Activated naive CD8-positive, alpha-beta T cell treated with anti-CD3 and anti-CD28 coated beads, Interleukin-2, amount 50 U/mL, for 16 hours (primary cell): Measurements from ENCODE around the gene GPBAR1.

Experiments used
- DNase-seq: peaks from one replicate; pipeline ENCODE4 v3.0.0-alpha.2; 2020; ENCODE audit warnings: low read depth, low spot score

Gene GPBAR1

GRCh38 chr2:218244204-218244603 lies 16.6 kb upstream of the GPBAR1 start:
- DNase-seq, result no peak

DNA sequence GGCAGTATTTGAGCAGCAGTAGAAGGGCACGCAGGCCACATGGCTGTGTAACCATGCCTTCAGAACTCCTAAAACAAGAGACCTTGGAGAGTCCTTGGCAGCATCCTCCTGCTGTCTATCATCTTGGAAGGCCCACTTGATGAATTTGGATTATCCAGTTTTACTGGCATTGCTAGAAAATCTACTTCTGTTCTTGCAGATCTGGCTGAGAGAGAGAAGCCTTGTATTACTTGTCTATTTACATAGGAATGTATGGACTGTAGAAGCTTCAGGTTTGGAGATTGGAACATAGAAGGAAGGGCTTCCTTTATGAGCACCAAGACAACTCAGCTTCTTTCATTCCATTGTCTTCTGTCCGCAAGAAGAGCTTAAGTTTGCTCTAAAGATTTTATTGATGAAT lies 16.1 kb upstream of the GPBAR1 start:
- DNase-seq, result no peak

DNA sequence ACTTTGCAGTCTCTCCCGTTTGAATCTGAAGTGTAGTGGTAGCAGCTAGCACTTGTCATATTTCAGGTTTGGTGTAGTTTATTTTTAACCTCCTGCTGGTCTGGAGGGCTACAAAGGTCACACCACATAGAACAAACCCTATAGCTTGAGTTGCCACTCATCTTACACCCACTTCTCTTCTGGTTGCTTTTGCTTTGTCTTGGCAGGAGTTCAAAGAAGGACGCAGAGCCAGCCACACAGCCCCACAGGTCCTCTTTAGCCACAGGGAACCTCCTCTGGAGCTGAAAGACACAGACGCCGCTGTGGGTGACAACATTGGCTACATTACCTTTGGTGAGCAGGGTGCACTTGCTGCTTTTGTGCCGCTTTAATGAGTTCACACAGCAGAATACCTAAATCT lies 15.6 kb upstream of the GPBAR1 start:
- no peak for DNase-seq

- DNase-seq, result no peak
Measured at GRCh38 chr2:218249691-218250090, 11.1 kb upstream of the GPBAR1 start.

DNA sequence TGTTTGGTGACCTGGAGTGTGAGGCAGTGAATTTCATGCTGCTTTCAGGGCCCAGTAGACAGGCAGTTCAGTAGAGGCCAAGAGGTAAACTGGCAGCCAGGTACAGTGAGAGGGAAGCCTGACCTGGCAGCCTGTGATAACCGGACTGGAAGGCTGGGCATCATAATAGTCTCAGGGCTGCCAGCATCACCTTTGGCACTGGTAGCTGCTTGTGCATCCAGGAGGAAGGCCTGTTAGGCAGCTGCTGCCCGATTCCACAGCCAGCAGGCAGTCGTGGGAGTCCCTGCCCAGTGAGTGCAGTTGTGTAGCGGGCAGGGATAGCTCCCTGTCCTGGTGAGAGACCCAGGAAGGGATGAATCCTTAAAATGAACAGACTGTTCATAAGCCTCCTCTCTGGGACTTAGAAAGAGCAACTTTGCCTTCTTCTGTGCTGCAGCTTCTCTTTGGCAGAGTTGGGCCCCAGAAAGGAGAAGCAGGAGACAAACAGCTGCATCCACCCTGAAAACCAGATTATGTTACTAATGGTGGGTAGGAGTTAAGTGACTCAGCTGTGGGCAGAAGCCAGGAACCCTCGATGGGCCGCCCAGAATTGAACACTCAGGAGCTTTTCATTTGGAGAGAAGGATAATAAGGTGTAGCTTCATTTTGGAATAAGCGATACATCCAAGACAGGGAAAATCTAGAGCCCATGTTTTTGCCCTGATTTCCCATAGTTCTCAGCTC lies 8.1 kb upstream of the GPBAR1 start:
- no peak for DNase-seq

- no peak for DNase-seq
Measured at GRCh38 chr2:218253232-218253625, 7.6 kb upstream of the GPBAR1 start.

GRCh38 chr2:218255446-218255845 lies 5.4 kb upstream of the GPBAR1 start:
- no peak for DNase-seq

DNA sequence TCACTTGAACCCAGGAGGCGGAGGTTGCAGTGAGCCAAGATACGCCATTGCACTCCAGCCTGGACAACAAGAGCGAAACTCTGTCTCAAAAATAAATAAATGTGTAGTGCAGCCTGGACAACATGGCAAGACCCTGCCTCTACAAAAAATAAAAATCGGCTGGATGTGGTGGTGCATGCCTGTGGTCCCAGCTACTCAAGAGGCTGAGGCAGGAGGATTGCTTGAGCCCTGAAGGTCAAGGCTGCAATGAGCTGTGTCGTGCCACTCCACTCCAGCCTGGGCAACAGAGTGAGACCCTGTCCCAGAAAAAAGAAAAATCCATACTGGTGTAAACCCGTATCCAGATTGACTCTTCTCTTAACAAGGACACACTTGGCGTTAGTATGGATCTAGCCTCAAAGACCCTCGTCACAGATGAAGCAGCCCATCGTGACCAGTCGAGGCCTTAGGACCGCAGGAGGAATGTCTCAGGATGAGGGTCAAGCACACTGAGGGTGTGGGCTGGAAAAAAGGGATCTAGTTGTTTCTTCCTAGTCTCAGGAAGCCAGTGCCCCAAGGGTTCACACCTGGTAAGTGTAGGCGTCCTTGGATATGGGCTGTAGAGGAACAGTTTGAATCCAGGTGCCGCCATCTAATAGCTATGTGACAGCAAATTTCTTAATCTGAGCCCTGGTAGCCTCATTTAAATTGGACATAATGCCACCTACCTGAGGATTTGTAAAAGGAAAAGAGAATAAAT lies 4.0 kb upstream of the GPBAR1 start:
- DNase-seq, result no peak

GRCh38 chr2:218257390-218257981 lies 3.3 kb upstream of the GPBAR1 start:
- peak; percentile 32 for DNase-seq

- no peak for DNase-seq
Measured at GRCh38 chr2:218259099-218259961, 1.5 kb upstream of the GPBAR1 start.

DNA sequence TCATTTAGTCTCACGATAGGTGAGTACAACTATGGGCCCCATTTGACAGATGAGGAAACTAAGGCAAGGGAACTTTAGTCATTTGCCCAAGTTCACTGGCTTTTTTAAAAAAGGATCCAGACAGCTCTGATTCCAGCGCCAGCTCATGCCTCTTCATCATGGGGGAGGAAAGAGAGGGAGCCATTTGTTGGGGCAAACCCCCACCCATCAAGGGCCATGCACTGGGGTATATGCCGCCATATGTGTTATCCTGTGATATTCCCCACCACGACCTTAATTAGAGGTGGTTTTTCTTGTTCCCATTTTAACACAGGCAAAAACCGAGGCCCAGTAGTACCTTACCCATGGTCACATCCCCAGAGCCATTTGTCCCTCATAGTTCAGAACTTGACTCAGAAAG lies 649 bp upstream of the GPBAR1 start:
- no peak for DNase-seq

- no peak for DNase-seq
Measured at GRCh38 chr2:218261423-218262236, 815 bp downstream of the GPBAR1 start.

- no peak for DNase-seq
Measured at GRCh38 chr2:218262237-218262600, 1.4 kb downstream of the GPBAR1 start.

DNA sequence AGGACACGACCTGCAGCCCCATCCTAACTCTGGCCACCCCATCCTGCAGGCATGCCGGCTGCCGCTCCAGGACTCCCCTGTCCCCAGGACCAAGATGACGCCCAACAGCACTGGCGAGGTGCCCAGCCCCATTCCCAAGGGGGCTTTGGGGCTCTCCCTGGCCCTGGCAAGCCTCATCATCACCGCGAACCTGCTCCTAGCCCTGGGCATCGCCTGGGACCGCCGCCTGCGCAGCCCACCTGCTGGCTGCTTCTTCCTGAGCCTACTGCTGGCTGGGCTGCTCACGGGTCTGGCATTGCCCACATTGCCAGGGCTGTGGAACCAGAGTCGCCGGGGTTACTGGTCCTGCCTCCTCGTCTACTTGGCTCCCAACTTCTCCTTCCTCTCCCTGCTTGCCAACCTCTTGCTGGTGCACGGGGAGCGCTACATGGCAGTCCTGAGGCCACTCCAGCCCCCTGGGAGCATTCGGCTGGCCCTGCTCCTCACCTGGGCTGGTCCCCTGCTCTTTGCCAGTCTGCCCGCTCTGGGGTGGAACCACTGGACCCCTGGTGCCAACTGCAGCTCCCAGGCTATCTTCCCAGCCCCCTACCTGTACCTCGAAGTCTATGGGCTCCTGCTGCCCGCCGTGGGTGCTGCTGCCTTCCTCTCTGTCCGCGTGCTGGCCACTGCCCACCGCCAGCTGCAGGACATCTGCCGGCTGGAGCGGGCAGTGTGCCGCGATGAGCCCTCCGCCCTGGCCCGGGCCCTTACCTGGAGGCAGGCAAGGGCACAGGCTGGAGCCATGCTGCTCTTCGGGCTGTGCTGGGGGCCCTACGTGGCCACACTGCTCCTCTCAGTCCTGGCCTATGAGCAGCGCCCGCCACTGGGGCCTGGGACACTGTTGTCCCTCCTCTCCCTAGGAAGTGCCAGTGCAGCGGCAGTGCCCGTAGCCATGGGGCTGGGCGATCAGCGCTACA lies 2.1 kb downstream of the GPBAR1 start:
- no peak for DNase-seq

DNA sequence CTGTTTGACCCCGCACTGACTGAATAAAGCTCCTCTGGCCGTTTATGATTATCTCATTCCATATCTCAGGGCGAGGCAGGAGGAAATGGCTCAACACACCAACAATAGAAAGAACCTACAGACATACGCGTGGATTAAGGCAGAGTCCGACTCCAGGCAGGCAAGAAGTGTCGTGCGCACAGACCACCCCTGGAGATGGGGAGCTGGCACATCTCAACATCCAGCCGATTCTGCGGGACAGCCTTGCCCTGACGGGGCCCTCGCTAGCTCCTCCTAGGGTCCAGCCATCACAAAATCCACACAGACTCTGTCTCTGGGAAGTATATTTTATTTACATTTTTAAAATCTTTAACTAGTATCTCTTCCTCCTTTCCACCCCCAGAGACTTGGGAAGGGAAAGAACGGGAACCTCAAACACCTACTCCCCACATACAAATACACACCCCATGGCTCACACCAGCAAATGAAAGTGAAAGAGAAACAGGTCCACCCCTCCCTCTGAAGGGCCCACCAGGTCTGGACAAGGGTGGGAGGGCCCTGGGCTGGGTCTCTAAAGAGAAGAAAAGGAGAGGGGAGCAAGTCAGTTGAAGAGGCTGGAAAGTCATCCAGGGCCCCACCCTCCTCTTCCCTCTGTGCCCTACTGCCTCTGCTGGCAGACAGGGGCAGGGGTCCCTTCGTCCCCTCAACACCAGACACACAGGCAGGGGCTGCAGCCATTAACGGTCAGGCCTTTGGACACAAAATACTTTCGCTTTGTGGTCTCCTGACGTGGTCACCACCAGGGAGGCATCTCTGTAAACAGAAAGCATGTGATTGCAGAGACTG lies 3.2 kb downstream of the GPBAR1 start:
- no peak for DNase-seq

- no peak for DNase-seq
Measured at GRCh38 chr2:218264773-218265561, 4.2 kb downstream of the GPBAR1 start.

- no peak for DNase-seq
Measured at GRCh38 chr2:218265626-218266025, 4.8 kb downstream of the GPBAR1 start.

DNA sequence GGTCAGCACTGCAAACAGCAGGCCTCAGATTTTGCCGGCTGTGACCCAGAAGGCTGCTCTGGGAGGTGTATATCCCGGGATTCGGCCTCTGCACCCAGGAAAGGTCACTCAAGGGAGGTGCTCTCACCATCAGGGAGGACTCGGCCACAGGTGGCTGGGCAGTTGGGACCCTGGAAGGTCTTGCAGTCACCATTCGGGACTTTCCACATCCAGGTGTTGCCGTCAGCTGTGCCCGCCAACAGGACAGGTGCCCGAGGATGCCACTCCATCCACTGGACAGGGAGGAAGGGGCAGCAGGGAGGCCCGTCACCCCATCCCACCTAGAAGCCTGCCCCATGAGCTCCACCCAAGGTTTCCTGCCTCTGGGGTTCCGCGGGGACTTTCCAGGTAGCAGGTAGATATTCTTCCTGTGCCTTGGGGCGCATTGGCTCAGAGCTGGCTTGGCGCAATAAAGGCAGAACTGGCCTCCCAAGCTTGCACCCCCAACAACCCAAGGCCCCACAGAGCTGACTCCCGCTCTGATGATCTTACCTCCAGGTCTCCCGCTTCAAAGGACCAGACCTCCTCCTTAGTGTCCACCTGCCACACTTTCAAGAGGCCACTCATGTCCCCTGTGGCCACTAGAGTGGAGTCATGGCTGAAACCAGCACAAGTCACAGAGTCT lies 5.6 kb downstream of the GPBAR1 start:
- DNase-seq, result no peak
